ENCODE measurements around the gene AP1M1.

AP1M1 gene

GRCh38 chr19:16249826-16250404 lies 52.2 kb downstream of the AP1M1 start:
- TF ChIP-seq CTCF (IDR thresholded peaks at IDR 0.05; ENCODE audit: unreplicated experiment in 3 of 3), result no peak
- Mint-ChIP-seq H3K36me3 (ENCODE audit: low read depth) (no peaks in the 10 kb centered on the region), H3K4me3 (no peak overlapping the region), H3K27ac (peak overlapping the region in 1 of 3 experiments; percentile 87), H3K27me3 (ENCODE audit: low read depth) (peaks cover 7% of the 10 kb centered on the region), H3K9me3 (no peaks in the 10 kb centered on the region), H3K4me1 (peaks cover 5% of the 10 kb centered on the region)

GRCh38 chr19:16252459-16253205 lies 54.9 kb downstream of the AP1M1 start:
- H3K27me3 Mint-ChIP-seq (ENCODE audit: low read depth), result peaks cover 3% of the 10 kb centered on the region
- peak overlapping the region in 1 of 3 experiments; percentile 62 for H3K27ac Mint-ChIP-seq
- no peak for TF ChIP-seq CTCF (IDR thresholded peaks at IDR 0.05; ENCODE audit: unreplicated experiment in 3 of 3)
- peaks cover 5% of the 10 kb centered on the region for H3K4me1 Mint-ChIP-seq
- no peaks in the 10 kb centered on the region for H3K36me3 Mint-ChIP-seq (ENCODE audit: low read depth)
- no peak overlapping the region for H3K4me3 Mint-ChIP-seq
- no peaks in the 10 kb centered on the region for H3K9me3 Mint-ChIP-seq

- Mint-ChIP-seq H3K36me3 (ENCODE audit: low read depth) (no peaks in the 10 kb centered on the region), H3K9me3 (no peaks in the 10 kb centered on the region), H3K4me1 (peaks cover 9% of the 10 kb centered on the region), H3K27me3 (ENCODE audit: low read depth) (no peaks in the 10 kb centered on the region), H3K27ac (peak overlapping the region in 1 of 3 experiments; percentile 9), H3K4me3 (no peak overlapping the region)
- TF ChIP-seq CTCF (IDR thresholded peaks at IDR 0.05; ENCODE audit: unreplicated experiment in 3 of 3), result no peak
These were observed 57.2 kb downstream of the AP1M1 start for GRCh38 chr19:16254851-16255408.

GRCh38 chr19:16257509-16258002 lies 59.8 kb downstream of the AP1M1 start:
- peaks cover 6% of the 10 kb centered on the region for H3K27me3 Mint-ChIP-seq (ENCODE audit: low read depth)
- no peak overlapping the region for H3K27ac Mint-ChIP-seq
- no peaks in the 10 kb centered on the region for H3K36me3 Mint-ChIP-seq (ENCODE audit: low read depth)
- TF ChIP-seq CTCF (IDR thresholded peaks at IDR 0.05; ENCODE audit: unreplicated experiment in 3 of 3), result no peak
- peaks cover 19% of the 10 kb centered on the region for H3K4me1 Mint-ChIP-seq
- H3K9me3 Mint-ChIP-seq, result no peaks in the 10 kb centered on the region
- no peak overlapping the region for H3K4me3 Mint-ChIP-seq

- H3K27ac Mint-ChIP-seq, result no peak overlapping the region
- H3K27me3 Mint-ChIP-seq (ENCODE audit: low read depth), result peaks cover 6% of the 10 kb centered on the region
- no peak overlapping the region for H3K4me3 Mint-ChIP-seq
- H3K4me1 Mint-ChIP-seq, result peaks cover 22% of the 10 kb centered on the region
- no peaks in the 10 kb centered on the region for H3K9me3 Mint-ChIP-seq
- TF ChIP-seq CTCF (IDR thresholded peaks at IDR 0.05; ENCODE audit: unreplicated experiment in 3 of 3), result no peak
- H3K36me3 Mint-ChIP-seq (ENCODE audit: low read depth), result no peaks in the 10 kb centered on the region
These were observed 60.8 kb downstream of the AP1M1 start for GRCh38 chr19:16258440-16258903.

All from nephron (organoid).